HK-2 (cell line): ENCODE measurements around the gene MLXIP.
"Not testable (repeated sequence)": the region's sequence is repeated elsewhere in the genome, so short reads cannot be mapped to it uniquely, and the experiment has no call there.

ENCODE experiments used
- DNase-seq: peaks from one replicate; pipeline ENCODE4 v3.0.0-alpha.2; 2018; ENCODE audit not compliant: unreplicated experiment

MLXIP gene

DNA sequence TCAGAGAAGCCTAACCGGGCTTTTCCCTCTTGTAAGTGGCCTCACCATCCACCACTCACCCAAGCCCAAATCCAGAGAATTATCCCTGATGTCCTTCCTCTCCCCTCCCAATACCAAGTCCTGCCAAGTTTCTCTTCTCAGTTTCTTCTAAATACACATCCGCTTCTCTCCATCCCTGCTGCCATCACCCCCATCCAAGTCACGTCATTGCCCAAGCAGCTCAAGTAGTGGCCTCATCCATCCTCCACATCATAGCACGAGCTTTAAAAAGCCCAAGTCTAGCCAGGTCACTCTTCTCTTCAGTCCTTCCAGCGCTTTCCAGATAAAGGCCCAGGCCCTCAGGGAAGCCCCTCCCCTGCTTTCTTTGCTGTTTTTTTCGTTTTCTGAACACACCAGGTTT is 70.1 kb downstream of the MLXIP start:
- no peak for DNase-seq

GRCh38 chr12:122150127-122150681 is 71.6 kb downstream of the MLXIP start:
- no peak for DNase-seq

GRCh38 chr12:122152754-122153153 is 74.2 kb downstream of the MLXIP start:
- DNase-seq = no peak

DNA sequence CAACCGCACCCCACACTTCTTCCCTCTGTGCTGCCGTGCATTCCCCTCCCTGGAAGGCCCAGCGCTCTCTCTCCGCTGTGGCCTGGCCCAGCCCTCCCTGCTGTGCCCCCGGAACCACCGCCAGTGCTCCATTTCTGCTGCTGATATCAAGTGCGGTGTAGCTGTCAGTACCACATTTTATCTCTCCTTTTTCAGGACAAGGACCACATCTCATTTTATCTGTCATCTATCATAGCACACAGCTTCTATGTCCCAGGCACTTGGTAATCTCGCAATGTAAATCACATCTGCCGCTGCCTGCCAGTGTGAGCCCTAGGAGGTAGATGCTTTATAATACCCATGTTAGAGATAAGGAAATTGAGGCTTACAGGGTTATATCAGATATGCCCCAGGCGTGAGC is 77.1 kb downstream of the MLXIP start:
- DNase-seq = no peak

GRCh38 chr12:122158700-122159285 is 80.2 kb downstream of the MLXIP start:
- no peak for DNase-seq

- no peak for DNase-seq
Observed at GRCh38 chr12:122159882-122160281, 81.3 kb downstream of the MLXIP start.

GRCh38 chr12:122160761-122161160 is 82.2 kb downstream of the MLXIP start:
- DNase-seq = no peak

DNA sequence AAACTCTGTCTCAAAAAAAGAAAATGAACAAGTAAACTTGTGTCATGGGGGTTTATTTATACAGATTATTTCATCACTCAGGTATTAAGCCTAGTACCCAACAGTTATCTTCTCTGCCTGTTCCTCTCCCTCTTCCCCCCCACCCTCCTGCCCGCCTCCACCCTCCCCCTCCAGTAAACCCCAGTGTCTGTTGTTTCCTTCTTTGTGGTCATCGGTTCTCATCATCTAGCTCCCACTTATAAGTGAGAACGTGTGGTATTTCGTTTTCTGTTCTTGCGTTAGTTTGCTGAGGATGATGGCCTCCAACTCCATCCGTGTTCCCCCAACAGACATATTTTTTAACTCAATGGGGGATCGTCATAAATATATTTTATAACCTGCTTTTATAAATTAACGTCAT is 83.1 kb downstream of the MLXIP start:
- DNase-seq = no peak

DNA sequence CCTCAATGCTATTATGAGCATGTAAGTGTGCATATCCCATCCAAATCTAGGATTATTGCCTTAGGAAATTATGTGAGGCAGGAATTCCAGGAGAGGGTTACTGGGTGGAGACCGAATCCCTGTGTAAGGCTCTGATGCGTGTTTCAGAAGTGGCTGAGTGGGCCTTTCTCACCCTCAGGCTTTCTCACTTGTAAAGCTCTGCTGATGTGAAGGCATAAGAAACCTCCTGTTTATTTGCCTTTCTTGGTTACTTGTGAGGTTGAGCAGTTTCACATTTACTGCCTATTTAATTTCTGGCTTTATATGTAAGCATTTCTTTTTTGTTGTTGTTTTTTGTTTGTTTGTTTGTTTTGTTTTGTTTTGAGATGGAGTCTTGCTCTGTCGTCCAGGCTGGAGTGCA is 84.4 kb downstream of the MLXIP start:
- no peak for DNase-seq

- DNase-seq = no peak
Observed at GRCh38 chr12:122166422-122167349, 88.1 kb downstream of the MLXIP start.

- DNase-seq = no peak
Observed at GRCh38 chr12:122167356-122167925, 88.9 kb downstream of the MLXIP start.

- no peak for DNase-seq
Observed at GRCh38 chr12:122168492-122168891, 89.9 kb downstream of the MLXIP start.

GRCh38 chr12:122171399-122171798 is 92.8 kb downstream of the MLXIP start:
- no peak for DNase-seq

DNA sequence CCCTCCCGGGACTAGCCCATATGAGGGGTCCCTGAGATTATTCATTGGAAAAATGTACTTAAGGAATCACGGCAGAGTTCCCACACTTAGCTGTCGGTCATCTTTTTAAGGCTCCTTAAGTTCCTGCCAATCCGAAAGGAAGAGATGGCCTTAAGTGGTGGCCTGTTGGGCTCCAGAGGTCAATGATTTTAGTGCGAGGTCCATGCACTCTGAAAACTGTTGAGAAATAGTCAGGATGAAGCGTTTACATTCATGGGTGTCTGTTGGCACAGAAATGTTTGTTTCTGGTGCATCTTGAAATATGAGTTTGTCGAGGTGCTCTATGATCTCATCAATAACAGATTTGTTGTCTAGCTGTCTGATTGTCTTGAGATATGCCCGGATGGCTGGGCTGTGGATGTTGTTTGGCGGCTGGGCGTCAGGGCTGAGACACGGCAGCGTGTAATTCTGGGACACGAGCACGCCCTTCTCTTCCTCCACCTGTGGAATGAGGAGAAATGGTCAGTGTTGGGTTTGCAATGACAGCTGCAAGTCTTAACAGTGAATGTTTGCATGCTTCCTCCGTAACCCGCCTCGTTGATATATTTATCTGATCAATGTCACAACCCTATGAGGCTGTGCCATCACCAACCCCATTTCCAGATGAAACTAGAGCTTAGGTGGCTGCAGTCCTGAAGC is 93.8 kb downstream of the MLXIP start:
- no peak for DNase-seq

DNA sequence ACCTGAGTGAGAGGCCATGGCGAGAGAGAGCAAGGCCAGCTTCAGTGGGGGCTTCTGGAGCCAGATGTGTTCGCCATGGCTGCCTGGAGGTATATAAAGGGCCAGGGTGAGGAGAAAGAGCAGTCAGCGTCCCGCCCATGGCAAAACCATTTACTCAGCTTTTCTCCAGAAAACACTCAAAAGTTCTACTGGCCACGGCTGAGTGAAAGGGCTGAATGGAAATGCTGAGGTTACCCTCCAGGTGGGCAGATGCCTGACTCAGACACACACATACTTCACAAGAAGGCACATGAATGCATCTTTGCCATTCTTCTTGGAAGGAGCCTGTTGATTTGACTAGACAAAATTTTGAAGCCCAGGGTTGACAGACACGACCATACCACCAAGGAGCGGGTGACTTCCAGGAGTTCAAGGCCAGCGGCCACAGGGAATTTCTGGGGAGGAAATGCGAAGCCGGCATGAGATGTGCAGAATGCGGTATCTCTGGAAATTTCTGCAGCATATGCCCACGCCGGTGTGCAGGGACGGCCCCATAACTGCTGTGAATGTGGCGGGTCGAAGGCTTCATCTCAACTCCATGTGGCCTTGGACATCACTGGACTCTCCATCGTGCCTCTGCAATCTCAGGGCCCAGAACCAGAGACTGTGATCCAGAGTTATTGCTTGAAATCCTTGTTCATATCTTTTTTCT is 95.7 kb downstream of the MLXIP start, which contains the start of gene IL31:
Gene IL31 (minus strand): TSS at position 67 of the 691 bp plus-strand sequence. CDS start 49 bp downstream, at position 18.
- no peak for DNase-seq

- not testable (repeated sequence) for DNase-seq
Observed at GRCh38 chr12:122176473-122176872, 97.9 kb downstream of the MLXIP start.

- no peak for DNase-seq
Observed at GRCh38 chr12:122182887-122183587, 104.5 kb downstream of the MLXIP start, which contains the start of gene LRRC43. Gene LRRC43, plus strand, starts transcription at chr12:122183123. Its CDS starts 22 bp downstream, at chr12:122183145.

GRCh38 chr12:122183588-122183940 is 105.0 kb downstream of the MLXIP start:
- no peak for DNase-seq

DNA sequence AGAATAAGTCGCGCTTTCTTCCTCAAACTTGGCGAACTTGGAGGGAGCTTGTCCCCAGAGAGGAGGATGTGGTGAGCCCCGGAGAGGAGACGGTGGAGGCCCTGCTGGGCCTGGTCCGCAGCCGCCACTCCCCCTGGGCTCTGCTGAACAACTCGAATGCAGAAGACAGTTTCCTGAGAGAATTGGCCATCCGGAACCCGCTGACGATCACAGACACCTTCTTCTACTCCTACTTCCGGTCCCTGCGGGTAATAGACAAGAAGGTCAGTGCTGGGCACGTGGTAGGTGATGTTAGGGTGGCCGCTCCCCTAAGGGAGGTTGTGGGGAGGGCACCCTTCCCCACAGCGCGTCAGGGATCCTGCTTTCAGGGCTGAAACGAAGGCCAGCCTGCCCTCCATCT is 106.0 kb downstream of the MLXIP start:
- DNase-seq = no peak

- no peak for DNase-seq
Observed at GRCh38 chr12:122185079-122185478, 106.5 kb downstream of the MLXIP start.
